ENCODE results near the gene TSGA10.

GRCh38 chr2:99111945-99112344, 42.8 kb downstream of the TSGA10 start:
- TF ChIP-seq POLR2AphosphoS5 (IDR thresholded peaks at IDR 0.05; ENCODE audit: insufficient read depth in 1 of 2, low read depth in 1 of 2) (no peak), POLR2A (IDR thresholded peaks at IDR 0.05) (no peak)

Measured in vagina (tissue), 2 donors.